GM12875 (cell line): ENCODE measurements around the gene ARHGEF40.

ENCODE experiments used
- H3K4me3 ChIP-seq: one replicate; pipeline ENCODE4 v1.5.1; 2011; ENCODE audit warnings: low read depth, low read length, control low read depth
- CTCF ChIP-seq: IDR thresholded peaks from 2 replicates; pipeline ENCODE4 v1.5.1; 2011; ENCODE audit warnings: low read depth, mild to moderate bottlenecking, control low read depth, inconsistent platforms, low read length, moderate library complexity, borderline replicate concordance; ENCODE audit not compliant: insufficient read depth

Gene ARHGEF40

GRCh38 chr14:21090194-21090939, 20.3 kb downstream of the ARHGEF40 start:
- no peak overlapping the region for H3K4me3 ChIP-seq
- peak; percentile 43; the same call in 1 of the 2 replicates for TF ChIP-seq CTCF

- H3K4me3 ChIP-seq = no peak overlapping the region
- no peak for TF ChIP-seq CTCF
Observed at GRCh38 chr14:21090940-21091663, 21.0 kb downstream of the ARHGEF40 start.

GRCh38 chr14:21091821-21092272, 21.7 kb downstream of the ARHGEF40 start:
- H3K4me3 ChIP-seq = no peak overlapping the region
- TF ChIP-seq CTCF = no peak

GRCh38 chr14:21092273-21093011, 22.3 kb downstream of the ARHGEF40 start:
- H3K4me3 ChIP-seq = no peak overlapping the region
- TF ChIP-seq CTCF = peak; percentile 100

- no peak overlapping the region for H3K4me3 ChIP-seq
- no peak for TF ChIP-seq CTCF
Observed at GRCh38 chr14:21093018-21093417, 22.9 kb downstream of the ARHGEF40 start.

GRCh38 chr14:21093769-21094681, 23.9 kb downstream of the ARHGEF40 start:
- TF ChIP-seq CTCF = no peak
- no peak overlapping the region for H3K4me3 ChIP-seq
